Ovary (tissue), 9 donors: ENCODE results near the gene MLNR. TPM values are rescaled to one million over a fixed set of nuclear protein-coding genes. Genes with fewer than 3 reads are reported as not detected.

Experiments used
- DNase-seq, 5 donors: peaks; one replicate each; pipeline ENCODE4 v3.0.0-alpha.2; 2019 to 2020
- H3K27ac ChIP-seq, 2 donors: fragments of 200-600 bp; one replicate each; pipeline versions ENCODE4 v1.5.1 to v1.8.0; 2019 to 2022
- H3K27me3 ChIP-seq: fragments of 200-600 bp; one replicate; pipeline ENCODE4 v1.8.0; 2022
- H3K36me3 ChIP-seq: fragments of 200-600 bp; sonication (generic); one replicate; pipeline ENCODE4 v1.5.1; 2019
- H3K4me1 ChIP-seq: one replicate; pipeline ENCODE4 v1.8.1; 2013; ENCODE audit warnings: mild to moderate bottlenecking, moderate library complexity; ENCODE audit not compliant: insufficient read depth
- H3K4me3 ChIP-seq: fragments of 200-600 bp; sonication (generic); one replicate; pipeline ENCODE4 v1.5.1; 2017
- H3K9me3 ChIP-seq, 2 donors: fragments of 200-600 bp in 1 of 2; sonication (generic) in 1 of 2; one replicate each; pipeline versions ENCODE4 v1.5.1 to v1.8.1; 2013 to 2019; ENCODE audit warnings: mild to moderate bottlenecking in 1 of 2, moderate library complexity in 1 of 2
- EP300 ChIP-seq: sonication (generic); formaldehyde crosslinking; IDR thresholded peaks from one replicate; pipeline ENCODE4 v1.6.1; 2017; ENCODE audit warnings: antibody characterized with exemption
- POLR2A ChIP-seq: fragments of 450-650 bp; IDR thresholded peaks from one replicate; pipeline ENCODE4 v1.6.1; 2017; ENCODE audit warnings: antibody characterized with exemption, mild to moderate bottlenecking, moderate library complexity
- WGBS, 3 donors: extraction: QIAGEN DNeasy Blood & Tissue Kit in 1 of 3; methylation state at CpG; one replicate each; pipeline versions ENCODE4 v1.1.5 to v1.1.7; 2013 to 2017; 5-methylcytosine and 5-hydroxymethylcytosine counted together
- intact Hi-C, 4 donors: fragments of 100-400 bp; cut with DNase I; formaldehyde crosslinking; loops; one replicate each; pipeline versions ENCODE4 v1.11.0 to v1.15.1; 2022 to 2023
- polyA plus RNA-seq, 2 donors: library from polyadenylated mRNA; stranded (reverse); fragments of 200-250 nt in 1 of 2; fragments of 350-450 nt in 1 of 2; fragmentation: Illumina TruSeq in 1 of 2; extraction: RNeasy Lipid Tissue Mini Kit (QIAGEN cat#74804) in 1 of 2; gene quantifications; one replicate each; pipeline ENCODE4 v1.2.3, GENCODE V29; 2013 to 2014
- total RNA-seq, 7 donors: library from RNA; depleted of rRNA in 2 of 7; stranded (reverse); fragments of >200 nt in 2 of 7; fragmentation: NEBNext Ultra II Directional in 3 of 7; extraction: Animal tissue kit (Norgen Biotek cat#: 25700) in 3 of 7; gene quantifications; one replicate each; pipeline versions ENCODE4 v1.1.0 to v1.2.4, GENCODE V29; 2016 to 2023
- TF ChIP-seq, protein P1 (sequence below), 3 donors: fragments of 450-650 bp in 2 of 3; fragments of 200-600 bp in 1 of 3; IDR thresholded peaks; one replicate each; pipeline versions ENCODE4 v1.5.1 to v1.8.0; 2016 to 2022; ENCODE audit warnings: antibody characterized with exemption in 3 of 3, mild to moderate bottlenecking in 1 of 3
- donor health status: DM: no; HTN: no; CAD: no; lungs with moderate emphysema.
- donor health status: DM: no; HTN: no; CAD: no.
- donor health status: Bipolar disorder and iron deficiency.
- donor health status: DM: yes; HTN: yes; CAD: no.
- donor health status: DM: no; HTN: no; CAD: no.
- donor health status: DM: yes; HTN: yes; CAD: no.

The MLNR gene
- total and polyA plus RNA-seq, 9 donors = not detected

DNA sequence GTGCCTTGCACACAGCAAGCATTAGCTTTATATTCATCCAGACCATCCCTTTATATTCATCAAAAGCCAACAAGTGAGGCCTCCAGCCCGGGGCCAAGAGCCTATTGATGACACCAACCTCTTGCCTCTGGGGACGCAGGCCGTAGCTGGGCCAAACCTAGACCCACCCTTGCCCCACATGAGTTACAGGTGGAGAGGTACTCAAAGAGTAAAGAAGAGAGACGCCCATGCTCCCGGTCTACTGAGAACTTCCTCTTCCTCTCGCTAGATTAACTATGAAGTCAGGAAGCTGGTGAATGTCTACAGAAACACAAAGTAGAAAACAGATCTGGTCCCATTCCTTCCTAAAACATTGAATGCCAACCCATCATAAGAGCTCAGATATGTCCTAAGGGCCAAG, 3.8 kb upstream of the MLNR start:
- intact Hi-C loops = no loop called here
- no peak for DNase-seq
- no peaks in the 10 kb centered on the region for H3K27me3 ChIP-seq
- peaks cover 2% of the 10 kb centered on the region for H3K4me1 ChIP-seq
- 95 to 96% (median 96%) methylated on average over 6 of the region's 6 CpGs for WGBS, 3 donors
- H3K9me3 ChIP-seq = no peaks in the 10 kb centered on the region
- no peak overlapping the region for H3K27ac ChIP-seq
- TF ChIP-seq EP300 (no peak), POLR2A (no peak)
- TF ChIP-seq, protein P1, sequence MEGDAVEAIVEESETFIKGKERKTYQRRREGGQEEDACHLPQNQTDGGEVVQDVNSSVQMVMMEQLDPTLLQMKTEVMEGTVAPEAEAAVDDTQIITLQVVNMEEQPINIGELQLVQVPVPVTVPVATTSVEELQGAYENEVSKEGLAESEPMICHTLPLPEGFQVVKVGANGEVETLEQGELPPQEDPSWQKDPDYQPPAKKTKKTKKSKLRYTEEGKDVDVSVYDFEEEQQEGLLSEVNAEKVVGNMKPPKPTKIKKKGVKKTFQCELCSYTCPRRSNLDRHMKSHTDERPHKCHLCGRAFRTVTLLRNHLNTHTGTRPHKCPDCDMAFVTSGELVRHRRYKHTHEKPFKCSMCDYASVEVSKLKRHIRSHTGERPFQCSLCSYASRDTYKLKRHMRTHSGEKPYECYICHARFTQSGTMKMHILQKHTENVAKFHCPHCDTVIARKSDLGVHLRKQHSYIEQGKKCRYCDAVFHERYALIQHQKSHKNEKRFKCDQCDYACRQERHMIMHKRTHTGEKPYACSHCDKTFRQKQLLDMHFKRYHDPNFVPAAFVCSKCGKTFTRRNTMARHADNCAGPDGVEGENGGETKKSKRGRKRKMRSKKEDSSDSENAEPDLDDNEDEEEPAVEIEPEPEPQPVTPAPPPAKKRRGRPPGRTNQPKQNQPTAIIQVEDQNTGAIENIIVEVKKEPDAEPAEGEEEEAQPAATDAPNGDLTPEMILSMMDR (IDR thresholded peaks at IDR 0.05) = no peak
- H3K36me3 ChIP-seq = no peaks in the 10 kb centered on the region
- no peak overlapping the region for H3K4me3 ChIP-seq

DNA sequence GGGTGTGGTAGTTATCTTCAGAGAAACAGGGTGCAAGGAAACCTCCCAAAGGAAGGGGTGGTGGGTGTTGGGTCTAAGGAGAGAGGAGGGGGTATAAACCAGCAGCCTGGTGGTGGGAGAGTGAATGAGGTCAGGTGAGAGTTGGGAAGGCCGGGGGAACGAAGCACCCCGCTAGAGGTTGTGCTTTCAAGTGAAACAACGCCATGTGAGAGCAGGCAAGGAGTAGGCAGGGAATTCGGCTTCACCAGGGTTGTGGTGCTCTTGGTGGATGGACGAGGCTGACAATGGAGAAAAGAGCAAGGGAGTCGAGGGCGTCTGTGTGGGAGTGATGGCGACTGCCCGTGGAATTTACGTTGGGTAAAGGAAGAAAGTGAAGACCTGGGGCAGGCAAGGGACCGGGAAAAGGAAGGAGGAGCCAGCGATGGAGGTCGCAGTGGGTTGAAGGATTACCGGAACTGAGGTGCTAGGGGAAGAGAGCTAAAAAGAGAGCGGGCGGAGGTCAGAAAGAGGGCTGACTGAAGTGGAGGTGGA, 2.1 kb upstream of the MLNR start:
- Histone ChIP-seq H3K4me3 (no peak overlapping the region), H3K9me3 (no peaks in the 10 kb centered on the region), H3K4me1 (peaks cover 2% of the 10 kb centered on the region), H3K27ac (no peak overlapping the region), H3K36me3 (no peaks in the 10 kb centered on the region), H3K27me3 (no peaks in the 10 kb centered on the region)
- DNase-seq = no peak
- intact Hi-C loops = no loop called here
- TF ChIP-seq EP300 (no peak), POLR2A (no peak)
- TF ChIP-seq, protein P1 (IDR thresholded peaks at IDR 0.05) = no peak
- 36 to 40% (median 40%) methylated on average over 17 of the region's 17 CpGs for WGBS, 3 donors

DNA sequence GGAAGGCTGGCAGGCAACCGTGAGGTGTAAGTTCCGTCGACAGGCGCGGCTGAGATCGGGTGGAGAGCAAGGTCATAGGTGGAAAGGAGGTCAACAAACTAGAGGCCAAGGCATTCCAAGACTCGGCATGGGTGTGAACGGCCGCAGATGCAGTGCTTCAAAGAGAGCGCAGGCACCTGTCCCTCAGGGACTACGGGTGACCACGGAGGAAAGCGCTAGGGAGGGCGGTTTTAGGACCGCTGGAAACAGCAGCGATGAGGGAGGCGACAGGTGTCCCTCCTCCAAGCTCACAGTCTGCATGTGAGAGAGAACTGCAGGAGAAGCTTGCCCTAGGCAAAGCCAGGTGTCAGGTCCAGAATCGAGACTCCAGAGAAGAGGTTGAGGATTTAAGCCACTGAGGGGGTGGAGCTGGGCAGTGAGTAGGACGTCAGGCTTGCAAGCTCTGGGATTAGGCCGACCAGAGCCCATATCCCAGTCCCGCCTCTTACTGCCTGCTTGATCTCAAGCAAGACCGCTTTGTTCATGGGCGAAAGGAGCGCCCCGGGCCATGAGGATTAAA, 1.6 kb upstream of the MLNR start:
- WGBS, 3 donors = 24 to 36% (median 28%) methylated on average over 25 of the region's 25 CpGs
- DNase-seq = no peak
- Histone ChIP-seq H3K9me3 (no peaks in the 10 kb centered on the region), H3K4me3 (no peak overlapping the region), H3K27ac (no peak overlapping the region), H3K36me3 (no peaks in the 10 kb centered on the region), H3K27me3 (no peaks in the 10 kb centered on the region), H3K4me1 (peaks cover 2% of the 10 kb centered on the region)
- TF ChIP-seq POLR2A (no peak), EP300 (no peak)
- TF ChIP-seq, protein P1 (IDR thresholded peaks at IDR 0.05) = no peak
- intact Hi-C loops = no loop called here

DNA sequence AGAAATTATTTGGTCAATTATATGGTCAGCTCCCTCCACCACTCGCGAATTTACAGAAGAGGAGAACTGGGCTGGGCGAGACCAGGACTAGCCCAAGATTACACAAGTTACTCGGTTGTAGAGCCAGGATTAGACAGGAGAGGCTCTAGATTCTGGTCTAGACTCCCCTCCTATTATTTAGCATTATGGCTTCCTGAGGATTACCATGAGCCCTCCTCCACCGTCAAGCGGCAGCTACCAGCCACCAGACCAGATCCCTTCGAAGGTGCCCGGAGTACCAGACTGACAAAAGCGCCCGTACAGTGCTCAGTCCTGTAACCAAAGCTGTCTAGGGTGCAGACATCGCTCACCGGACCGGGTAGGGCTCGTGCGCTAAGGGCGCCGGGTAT, 497 bp upstream of the MLNR start:
- peak overlapping the region; percentile 30 for H3K4me3 ChIP-seq
- DNase-seq = no peak
- H3K27me3 ChIP-seq = no peaks in the 10 kb centered on the region
- H3K36me3 ChIP-seq = no peaks in the 10 kb centered on the region
- H3K9me3 ChIP-seq = no peaks in the 10 kb centered on the region
- TF ChIP-seq EP300 = no peak
- TF ChIP-seq, protein P1 (IDR thresholded peaks at IDR 0.05) = no peak
- TF ChIP-seq POLR2A = no peak
- intact Hi-C loops = no loop called here
- no peak overlapping the region for H3K27ac ChIP-seq
- peaks cover 2% of the 10 kb centered on the region for H3K4me1 ChIP-seq
- WGBS, 3 donors = 14 to 17% (median 17%) methylated on average over 17 of the region's 17 CpGs
